RWPE2 (cell line): ENCODE data around the gene SLC12A5.
A peak's percentile ranks its signal among the peaks of the same experiment; 100 is the strongest.

Source experiments
- ATAC-seq: fragments of 200-7000 bp; cut with Tn5 transposase; 3 replicates; pipeline ENCODE4 v1.9.1; 2021; ENCODE audit warnings: low read depth
- DNase-seq: peaks from one replicate; pipeline ENCODE4 v3.0.0-alpha.2; 2020; ENCODE audit warnings: low spot score
- H3K27ac ChIP-seq: fragments of 450-650 bp; 2 replicates; pipeline ENCODE4 v1.5.1; 2017; ENCODE audit warnings: mild to moderate bottlenecking; ENCODE audit not compliant: poor library complexity, severe bottlenecking
- H3K27me3 ChIP-seq: fragments of 250-450 bp; sonication (Bioruptor Pico); 2 replicates; pipeline ENCODE4 v1.5.1; 2021; ENCODE audit warnings: mild to moderate bottlenecking, moderate library complexity; ENCODE audit not compliant: insufficient read depth, poor library complexity, severe bottlenecking
- H3K36me3 ChIP-seq: fragments of 250-450 bp; sonication (Bioruptor Pico); 2 replicates; pipeline ENCODE4 v1.5.1; 2020; ENCODE audit warnings: low read depth, mild to moderate bottlenecking, moderate library complexity
- H3K4me1 ChIP-seq: fragments of 250-450 bp; sonication (Bioruptor Pico); 2 replicates; pipeline ENCODE4 v1.5.1; 2021; ENCODE audit warnings: mild to moderate bottlenecking, moderate library complexity; ENCODE audit not compliant: insufficient read depth, poor library complexity, severe bottlenecking
- H3K4me3 ChIP-seq: fragments of 250-450 bp; sonication (Bioruptor Pico); 2 replicates; pipeline ENCODE4 v1.5.1; 2021; ENCODE audit warnings: mild to moderate bottlenecking, moderate library complexity; ENCODE audit not compliant: severe bottlenecking
- H3K9me3 ChIP-seq: fragments of 250-450 bp; sonication (Bioruptor Pico); 2 replicates; pipeline ENCODE4 v1.5.1; 2021; ENCODE audit warnings: mild to moderate bottlenecking, moderate library complexity; ENCODE audit not compliant: severe bottlenecking
- TF ChIP-seq, protein P1 (sequence below): fragments of 450-650 bp; IDR thresholded peaks from one replicate; pipeline ENCODE4 v1.5.1; 2017; ENCODE audit warnings: mild to moderate bottlenecking, moderate library complexity; ENCODE audit not compliant: poor library complexity, severe bottlenecking

SLC12A5 gene

DNA sequence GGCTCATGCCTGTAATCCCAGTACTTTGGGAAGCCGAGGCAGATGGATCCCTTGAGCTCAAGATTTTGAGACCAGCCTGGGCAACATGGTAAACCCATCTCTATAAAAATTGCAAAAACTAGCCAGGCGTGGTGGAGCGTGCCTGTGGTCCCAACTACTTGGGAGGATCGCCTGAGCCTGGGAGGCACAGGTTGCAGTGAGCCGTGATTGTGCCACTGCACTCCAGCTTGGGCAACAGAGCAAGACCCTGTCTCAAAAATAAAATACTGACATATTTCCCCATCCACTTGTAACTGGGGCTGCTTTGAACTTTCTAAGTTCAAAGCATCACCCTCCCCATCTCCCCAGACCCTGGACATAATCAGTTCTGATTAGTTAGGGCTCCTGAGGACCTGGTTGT, 27.5 kb upstream of the SLC12A5 start:
- Histone ChIP-seq H3K4me1 (peaks cover 33% of the 10 kb centered on the region), H3K4me3 (no peak overlapping the region), H3K27me3 (no peaks in the 10 kb centered on the region), H3K9me3 (no peaks in the 10 kb centered on the region), H3K27ac (no peak overlapping the region), H3K36me3 (no peaks in the 10 kb centered on the region)
- DNase-seq (peak; percentile 54), ATAC-seq (no peak)
- TF ChIP-seq, protein P1, sequence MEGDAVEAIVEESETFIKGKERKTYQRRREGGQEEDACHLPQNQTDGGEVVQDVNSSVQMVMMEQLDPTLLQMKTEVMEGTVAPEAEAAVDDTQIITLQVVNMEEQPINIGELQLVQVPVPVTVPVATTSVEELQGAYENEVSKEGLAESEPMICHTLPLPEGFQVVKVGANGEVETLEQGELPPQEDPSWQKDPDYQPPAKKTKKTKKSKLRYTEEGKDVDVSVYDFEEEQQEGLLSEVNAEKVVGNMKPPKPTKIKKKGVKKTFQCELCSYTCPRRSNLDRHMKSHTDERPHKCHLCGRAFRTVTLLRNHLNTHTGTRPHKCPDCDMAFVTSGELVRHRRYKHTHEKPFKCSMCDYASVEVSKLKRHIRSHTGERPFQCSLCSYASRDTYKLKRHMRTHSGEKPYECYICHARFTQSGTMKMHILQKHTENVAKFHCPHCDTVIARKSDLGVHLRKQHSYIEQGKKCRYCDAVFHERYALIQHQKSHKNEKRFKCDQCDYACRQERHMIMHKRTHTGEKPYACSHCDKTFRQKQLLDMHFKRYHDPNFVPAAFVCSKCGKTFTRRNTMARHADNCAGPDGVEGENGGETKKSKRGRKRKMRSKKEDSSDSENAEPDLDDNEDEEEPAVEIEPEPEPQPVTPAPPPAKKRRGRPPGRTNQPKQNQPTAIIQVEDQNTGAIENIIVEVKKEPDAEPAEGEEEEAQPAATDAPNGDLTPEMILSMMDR: no peak

DNA sequence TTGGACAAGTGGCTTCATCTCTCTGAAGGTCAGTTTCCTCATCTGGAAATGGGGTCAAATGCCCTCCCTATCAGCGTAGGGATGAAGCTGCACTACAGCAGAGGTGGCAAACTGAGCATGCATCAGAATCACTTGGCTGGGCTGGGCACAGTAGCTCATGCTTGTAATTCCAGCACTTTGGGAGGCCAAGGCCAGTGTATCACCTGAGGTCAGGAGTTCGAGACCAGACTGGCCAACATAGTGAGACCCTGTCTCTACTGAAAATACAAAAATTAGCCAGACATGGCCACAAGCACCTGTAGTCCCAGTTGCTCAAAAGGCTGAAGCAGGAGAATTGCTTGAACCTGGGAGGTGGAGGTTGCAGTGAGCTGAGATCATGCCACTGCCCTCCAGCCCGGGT, 27.0 kb upstream of the SLC12A5 start:
- H3K9me3 ChIP-seq: no peaks in the 10 kb centered on the region
- no peak overlapping the region for H3K4me3 ChIP-seq
- H3K27me3 ChIP-seq: no peaks in the 10 kb centered on the region
- no peaks in the 10 kb centered on the region for H3K36me3 ChIP-seq
- H3K4me1 ChIP-seq: peaks cover 29% of the 10 kb centered on the region
- ATAC-seq: no peak
- DNase-seq: peak; percentile 61
- TF ChIP-seq, protein P1: no peak
- H3K27ac ChIP-seq: no peak overlapping the region

DNA sequence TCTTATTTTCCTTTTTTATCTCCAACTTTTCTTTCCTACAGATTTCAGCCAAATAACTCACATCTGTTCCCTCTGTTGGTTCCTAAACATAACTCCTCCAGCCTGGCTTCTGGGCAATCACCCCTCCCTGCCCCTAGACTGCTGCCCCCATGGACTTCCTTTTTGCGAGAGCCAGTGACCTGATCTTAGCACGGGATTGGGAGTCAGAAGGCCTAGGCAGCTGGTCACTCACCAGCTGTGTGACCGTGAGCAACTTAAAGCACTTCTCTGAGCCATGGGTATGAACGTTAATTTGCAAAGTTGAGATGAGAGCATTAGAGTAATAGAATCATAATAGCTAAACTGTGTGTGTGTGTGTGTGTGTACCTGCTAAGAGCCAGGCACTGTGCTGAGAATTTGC, 24.8 kb upstream of the SLC12A5 start:
- H3K9me3 ChIP-seq: no peaks in the 10 kb centered on the region
- TF ChIP-seq, protein P1: no peak
- no peak for DNase-seq
- ATAC-seq: no peak
- H3K4me1 ChIP-seq: peaks cover 29% of the 10 kb centered on the region
- H3K4me3 ChIP-seq: no peak overlapping the region
- H3K36me3 ChIP-seq: no peaks in the 10 kb centered on the region
- no peaks in the 10 kb centered on the region for H3K27me3 ChIP-seq
- peak overlapping the region; percentile 91 for H3K27ac ChIP-seq

DNA sequence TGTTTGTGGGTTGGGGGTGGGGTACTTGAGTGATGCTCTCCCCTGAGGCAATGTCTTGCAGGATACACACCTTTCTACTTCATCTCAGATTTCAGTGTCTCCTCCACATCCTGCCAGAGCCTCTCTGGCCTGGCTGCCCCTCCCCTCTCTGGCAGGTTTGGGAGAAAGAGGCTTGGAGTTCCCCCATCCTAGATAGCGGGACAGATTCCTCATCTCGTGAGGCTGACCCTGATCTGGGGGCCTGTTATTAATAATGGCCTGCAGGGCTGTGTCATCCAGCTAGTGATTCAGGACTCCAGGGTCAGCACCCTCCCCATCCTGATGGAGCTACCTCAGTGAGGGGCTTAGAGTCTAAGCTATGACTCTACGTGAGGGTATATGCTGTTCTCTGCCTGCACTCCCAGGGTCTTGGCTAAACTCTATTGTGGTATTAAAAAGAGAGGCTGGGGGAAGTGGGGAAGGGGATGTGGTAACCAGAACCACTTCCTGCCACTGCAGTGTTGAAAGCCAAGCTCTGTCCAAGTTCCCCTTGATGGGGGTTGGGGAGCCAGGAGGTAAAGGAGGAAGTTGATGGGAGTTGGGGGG, 24.0 kb upstream of the SLC12A5 start:
- Histone ChIP-seq H3K27ac (peak overlapping the region; percentile 91), H3K4me1 (peaks cover 29% of the 10 kb centered on the region), H3K36me3 (no peaks in the 10 kb centered on the region), H3K27me3 (no peaks in the 10 kb centered on the region), H3K4me3 (no peak overlapping the region), H3K9me3 (no peaks in the 10 kb centered on the region)
- TF ChIP-seq, protein P1: no peak
- peak; percentile 97 for DNase-seq
- peak; percentile 91 for ATAC-seq

DNA sequence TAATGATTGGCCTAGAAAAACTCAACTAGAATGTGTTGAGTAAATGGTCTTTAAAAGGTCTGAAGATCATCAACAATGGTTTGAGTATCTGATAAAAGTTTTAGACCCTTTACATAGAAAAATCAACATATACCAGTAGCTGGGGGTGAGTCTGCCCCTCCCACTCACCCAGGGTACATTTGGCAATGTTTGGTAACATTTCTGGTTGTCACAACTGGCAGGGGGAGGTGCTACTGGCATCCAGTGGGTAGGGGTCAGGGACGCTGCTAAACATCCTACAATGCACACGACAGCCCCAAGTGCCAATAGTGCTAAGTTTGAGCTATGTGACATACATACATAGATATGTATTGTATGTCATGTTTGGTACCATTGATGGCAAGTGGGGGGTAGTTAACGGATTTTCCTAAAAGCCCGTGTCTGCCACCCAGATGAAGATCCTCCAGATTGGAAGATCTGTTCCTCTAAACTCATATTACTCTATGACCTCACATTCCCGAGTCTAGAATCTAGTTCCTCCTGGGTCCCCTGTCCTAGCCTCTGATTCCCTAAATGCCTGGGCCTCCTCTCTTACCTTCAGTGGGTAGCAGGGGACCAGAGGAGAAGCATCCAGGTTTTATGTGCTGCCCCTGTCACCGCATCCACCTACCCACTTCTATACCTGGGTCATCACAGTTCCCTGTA, 22.9 kb upstream of the SLC12A5 start:
- Histone ChIP-seq H3K36me3 (no peaks in the 10 kb centered on the region), H3K9me3 (no peaks in the 10 kb centered on the region), H3K4me1 (peaks cover 29% of the 10 kb centered on the region), H3K27me3 (no peaks in the 10 kb centered on the region), H3K4me3 (no peak overlapping the region), H3K27ac (peak overlapping the region; percentile 91)
- ATAC-seq (no peak), DNase-seq (no peak)
- TF ChIP-seq, protein P1: no peak
